Stimulated activated naive CD8-positive, alpha-beta T cell treated with anti-CD3 and anti-CD28 coated beads, Interleukin-15, amount 100 ng/mL, for 72 hours (primary cell): ENCODE data around the gene BRCA1.

ENCODE experiments used
- ATAC-seq: fragments of 150-1000 bp; cut with Tn5 transposase; 2 replicates; pipeline ENCODE4 v1.10.0; 2021; ENCODE audit warnings: mild to moderate bottlenecking, moderate library complexity
- DNase-seq, 2 donors: peaks; one replicate each; pipeline ENCODE4 v3.0.0; 2021 to 2022
- H3K27ac Mint-ChIP-seq, 2 donors: one replicate each; pipeline ENCODE4 v1.8.0; 2022; ENCODE audit warnings: mild to moderate bottlenecking in 2 of 2, mixed read lengths in 2 of 2, moderate library complexity in 2 of 2
- H3K27me3 Mint-ChIP-seq: one replicate; pipeline ENCODE4 v1.8.0; 2022; ENCODE audit warnings: mixed read lengths
- H3K4me1 Mint-ChIP-seq: one replicate; pipeline ENCODE4 v1.8.0; 2022; ENCODE audit warnings: mild to moderate bottlenecking, mixed read lengths
- H3K4me3 Mint-ChIP-seq, 2 donors: one replicate each; pipeline ENCODE4 v1.8.0; 2022; ENCODE audit warnings: mild to moderate bottlenecking in 2 of 2, mixed read lengths in 2 of 2, moderate library complexity in 1 of 2
- H3K9me3 Mint-ChIP-seq, 2 donors: one replicate each; pipeline ENCODE4 v1.8.0; 2022; ENCODE audit warnings: mixed read lengths in 2 of 2

BRCA1 gene

GRCh38 chr17:43025766-43026537 lies 99.2 kb downstream of the BRCA1 start:
- Mint-ChIP-seq H3K4me3 (peak overlapping the region; percentile 63 to 71), H3K27ac (no peak overlapping the region), H3K27me3 (peaks cover 13% of the 10 kb centered on the region), H3K4me1 (peaks cover 33% of the 10 kb centered on the region), H3K9me3 (no peaks in the 10 kb centered on the region)
- DNase-seq (no peak), ATAC-seq (no peak)

GRCh38 chr17:43025290-43025657 lies 99.9 kb downstream of the BRCA1 start:
- ATAC-seq (peak; percentile 2), DNase-seq (no peak)
- H3K4me1 Mint-ChIP-seq = peaks cover 38% of the 10 kb centered on the region
- H3K4me3 Mint-ChIP-seq = peak overlapping the region; percentile 63 to 71
- H3K9me3 Mint-ChIP-seq = no peaks in the 10 kb centered on the region
- peaks cover 13% of the 10 kb centered on the region for H3K27me3 Mint-ChIP-seq
- H3K27ac Mint-ChIP-seq = peak overlapping the region in 1 of 2 donors; percentile 23

- peak; percentile 80 for ATAC-seq
- Mint-ChIP-seq H3K27me3 (peaks cover 13% of the 10 kb centered on the region), H3K27ac (peak within 1 kb of the TSS; percentile 69 to 89), H3K4me1 (peaks cover 45% of the 10 kb centered on the region), H3K4me3 (peak within 1 kb of the TSS; percentile 81 to 82), H3K9me3 (no peaks in the 10 kb centered on the region)
- DNase-seq = peak; percentile 74 to 85
Measured at GRCh38 chr17:43024407-43025289, 100.5 kb downstream of the BRCA1 start, which contains the start of gene RND2. Gene RND2 (plus strand): TSS chr17:43025231. CDS start chr17:43025348, 117 bp downstream.

- H3K4me3 Mint-ChIP-seq = peak within 1 kb of the TSS; percentile 89 to 97
Measured at GRCh38 chr17:43021741-43022512, 103.2 kb downstream of the BRCA1 start, which contains the start of gene VAT1. Gene VAT1 (minus strand): TSS chr17:43022385. CDS start chr17:43022322, 63 bp downstream.

GRCh38 chr17:43020789-43021740 lies 104.1 kb downstream of the BRCA1 start:
- no peak for DNase-seq
- Mint-ChIP-seq H3K27me3 (peaks cover 13% of the 10 kb centered on the region), H3K4me3 (peak overlapping the region; percentile 89 to 97), H3K27ac (peak overlapping the region in 1 of 2 donors; percentile 93), H3K4me1 (peaks cover 63% of the 10 kb centered on the region), H3K9me3 (no peaks in the 10 kb centered on the region)
- ATAC-seq = no peak

More at GRCh38 chr17:43021741-43022512, 103.2 kb downstream of the BRCA1 start, which contains the start of gene VAT1:
- DNase-seq (peak; percentile 45 to 57), ATAC-seq (peak; percentile 57)
- Mint-ChIP-seq H3K4me1 (peaks cover 63% of the 10 kb centered on the region), H3K27ac (peak within 1 kb of the TSS in 1 of 2 donors; percentile 93), H3K9me3 (no peaks in the 10 kb centered on the region), H3K27me3 (peaks cover 13% of the 10 kb centered on the region)

GRCh38 chr17:43020030-43020621 lies 105.0 kb downstream of the BRCA1 start:
- Mint-ChIP-seq H3K4me3 (peak overlapping the region; percentile 89 to 97), H3K4me1 (peaks cover 59% of the 10 kb centered on the region), H3K27me3 (peaks cover 8% of the 10 kb centered on the region), H3K9me3 (no peaks in the 10 kb centered on the region), H3K27ac (no peak overlapping the region)
- ATAC-seq = no peak
- DNase-seq = no peak

GRCh38 chr17:43019418-43019817 lies 105.7 kb downstream of the BRCA1 start:
- no peak overlapping the region for H3K27ac Mint-ChIP-seq
- peaks cover under 1% of the 10 kb centered on the region for H3K27me3 Mint-ChIP-seq
- DNase-seq (no peak), ATAC-seq (no peak)
- no peaks in the 10 kb centered on the region for H3K9me3 Mint-ChIP-seq
- peaks cover 52% of the 10 kb centered on the region for H3K4me1 Mint-ChIP-seq
- no peak overlapping the region for H3K4me3 Mint-ChIP-seq

GRCh38 chr17:43018932-43019331 lies 106.2 kb downstream of the BRCA1 start:
- ATAC-seq (no peak), DNase-seq (no peak)
- H3K27ac Mint-ChIP-seq = no peak overlapping the region
- no peaks in the 10 kb centered on the region for H3K9me3 Mint-ChIP-seq
- H3K4me1 Mint-ChIP-seq = peaks cover 47% of the 10 kb centered on the region
- H3K4me3 Mint-ChIP-seq = no peak overlapping the region
- no peaks in the 10 kb centered on the region for H3K27me3 Mint-ChIP-seq

- DNase-seq = no peak
- peak; percentile 26 for ATAC-seq
Measured at GRCh38 chr17:43018008-43018853, 106.9 kb downstream of the BRCA1 start.

GRCh38 chr17:43016216-43016615 lies 108.9 kb downstream of the BRCA1 start:
- no peak for ATAC-seq
- Mint-ChIP-seq H3K27ac (no peak overlapping the region), H3K9me3 (no peaks in the 10 kb centered on the region), H3K4me1 (peaks cover 33% of the 10 kb centered on the region), H3K27me3 (no peaks in the 10 kb centered on the region), H3K4me3 (no peak overlapping the region)
- DNase-seq = no peak

More at GRCh38 chr17:43018008-43018853, 106.9 kb downstream of the BRCA1 start:
- peak overlapping the region in 1 of 2 donors; percentile 21 for H3K27ac Mint-ChIP-seq
- H3K27me3 Mint-ChIP-seq = no peaks in the 10 kb centered on the region
- H3K4me1 Mint-ChIP-seq = peaks cover 47% of the 10 kb centered on the region
- no peaks in the 10 kb centered on the region for H3K9me3 Mint-ChIP-seq
- no peak overlapping the region for H3K4me3 Mint-ChIP-seq

GRCh38 chr17:43015579-43015978 lies 109.6 kb downstream of the BRCA1 start:
- H3K27me3 Mint-ChIP-seq = no peaks in the 10 kb centered on the region
- peaks cover 31% of the 10 kb centered on the region for H3K4me1 Mint-ChIP-seq
- ATAC-seq = peak; percentile 13
- H3K27ac Mint-ChIP-seq = no peak overlapping the region
- no peak overlapping the region for H3K4me3 Mint-ChIP-seq
- H3K9me3 Mint-ChIP-seq = no peaks in the 10 kb centered on the region
- no peak for DNase-seq

- no peaks in the 10 kb centered on the region for H3K27me3 Mint-ChIP-seq
- peak overlapping the region; percentile 13 to 46 for H3K27ac Mint-ChIP-seq
- no peak for ATAC-seq
- no peak for DNase-seq
- no peaks in the 10 kb centered on the region for H3K9me3 Mint-ChIP-seq
- peaks cover 31% of the 10 kb centered on the region for H3K4me1 Mint-ChIP-seq
- H3K4me3 Mint-ChIP-seq = no peak overlapping the region
Measured at GRCh38 chr17:43014649-43015542, 110.3 kb downstream of the BRCA1 start.
